HG03103 (cell line): ENCODE data around the gene PLTP.

ENCODE experiments used
- ATAC-seq: cut with Tn5 transposase; IDR thresholded peaks from one replicate; pipeline ENCODE4 v1.9.1; 2021; ENCODE audit warnings: low read depth; ENCODE audit not compliant: unreplicated experiment

PLTP gene

DNA sequence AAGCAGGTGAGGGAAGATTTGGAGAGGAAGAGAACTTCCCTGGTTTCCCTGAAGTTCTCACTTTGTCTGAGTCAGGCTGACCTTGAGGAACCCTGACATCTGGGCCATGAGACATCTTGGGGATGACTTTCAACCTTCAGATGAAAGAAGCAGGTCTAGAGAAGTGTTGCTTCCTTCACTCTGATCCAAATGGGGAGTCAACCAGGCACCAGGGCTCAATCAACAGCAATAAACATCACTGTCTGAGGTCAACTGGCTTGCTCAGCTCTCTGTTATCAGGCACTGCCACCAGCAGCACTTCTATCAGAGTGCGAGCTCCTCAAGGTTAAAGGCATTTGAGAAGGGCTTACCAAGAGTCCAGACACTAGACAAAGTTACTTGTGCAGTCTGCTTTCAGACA is 61.0 kb downstream of the PLTP start:
- no peak for ATAC-seq

GRCh38 chr20:45850238-45850637 is 61.7 kb downstream of the PLTP start:
- no peak for ATAC-seq

DNA sequence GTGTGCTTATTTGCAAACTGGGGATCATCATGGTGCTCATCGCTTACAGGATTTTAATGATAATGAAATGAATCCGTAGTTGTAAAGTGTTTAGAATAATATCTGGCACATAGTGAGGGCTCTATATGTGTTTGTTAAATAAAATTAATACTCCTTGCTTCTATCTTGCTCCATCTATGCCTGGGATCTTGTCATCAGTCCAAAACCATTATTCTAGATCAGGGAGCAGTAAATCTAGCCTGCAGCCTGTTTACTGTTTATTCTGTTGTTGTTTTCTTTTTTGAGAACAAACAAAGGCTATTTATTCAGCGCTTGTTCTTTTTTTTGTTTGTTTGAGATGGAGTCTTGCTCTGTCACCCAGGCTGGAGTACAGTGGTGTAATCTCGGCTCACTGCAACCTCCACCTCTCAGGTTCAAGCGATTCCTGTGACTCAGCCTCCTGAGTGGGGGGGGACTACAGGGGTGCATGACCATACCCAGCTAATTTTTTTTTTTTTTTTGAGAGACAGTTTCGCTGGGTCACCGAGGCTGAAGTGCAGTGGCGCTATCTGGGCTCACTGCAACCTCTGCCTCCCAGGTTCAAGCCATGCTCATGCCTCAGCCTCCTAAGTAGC is 62.9 kb downstream of the PLTP start:
- ATAC-seq, result no peak
